GM12878 (cell line): ENCODE results near the gene RBMX.

Experiments used
- BRCA1 ChIP-seq: IDR thresholded peaks from 2 replicates; pipeline ENCODE4 v1.6.1; 2011; ENCODE audit warnings: low read depth, low read length, improper control_type of control experiment
- CREM ChIP-seq: IDR thresholded peaks from 2 replicates; pipeline ENCODE4 v1.6.1; 2014; ENCODE audit warnings: antibody characterized with exemption, low read depth
- ESRRA ChIP-seq: IDR thresholded peaks from 2 replicates; pipeline ENCODE4 v1.6.1; 2012; ENCODE audit warnings: mild to moderate bottlenecking, low read length, improper control_type of control experiment
- MTA2 ChIP-seq: fragments of 450-650 bp; IDR thresholded peaks from 2 replicates; pipeline ENCODE4 v1.6.1; 2016; ENCODE audit warnings: low read depth, mild to moderate bottlenecking, moderate library complexity
- NFYA ChIP-seq: IDR thresholded peaks from 2 replicates; pipeline ENCODE4 v1.6.1; 2011; ENCODE audit warnings: low read depth, mild to moderate bottlenecking, low read length, improper control_type of control experiment, borderline replicate concordance
- POLR2A ChIP-seq: IDR thresholded peaks from 2 replicates; pipeline ENCODE4 v1.6.1; 2011; ENCODE audit warnings: low read depth, mild to moderate bottlenecking, low read length
- RAD21 ChIP-seq: IDR thresholded peaks from 2 replicates; pipeline ENCODE4 v1.6.1; 2011; ENCODE audit warnings: mild to moderate bottlenecking, low read depth, low read length, moderate library complexity; ENCODE audit not compliant: insufficient read depth
- SMC3 ChIP-seq: IDR thresholded peaks from 2 replicates; pipeline ENCODE4 v1.6.1; 2011; ENCODE audit warnings: low read length, improper control_type of control experiment, borderline replicate concordance
- SREBF2 ChIP-seq: IDR thresholded peaks from 2 replicates; pipeline ENCODE4 v1.6.1; 2012; ENCODE audit warnings: mild to moderate bottlenecking, low read length
- TAF1 ChIP-seq: IDR thresholded peaks from 2 replicates; pipeline ENCODE4 v1.6.1; 2011; ENCODE audit warnings: mild to moderate bottlenecking, low read depth, low read length, borderline replicate concordance
- TCF3 ChIP-seq: IDR thresholded peaks from 2 replicates; pipeline ENCODE4 v1.6.1; 2012; ENCODE audit warnings: low read depth, mild to moderate bottlenecking, low read length, borderline replicate concordance; ENCODE audit not compliant: insufficient read depth
- ZBED1 ChIP-seq: IDR thresholded peaks from 2 replicates; pipeline ENCODE4 v1.6.1; 2016; ENCODE audit warnings: borderline replicate concordance
- TF ChIP-seq, protein P1 (sequence below): IDR thresholded peaks from 2 replicates; pipeline ENCODE4 v1.6.1; 2012; ENCODE audit warnings: mild to moderate bottlenecking, low read depth, low read length
- TF ChIP-seq, protein P2 (sequence below), 3 experiments: IDR thresholded peaks in 2 of 3; conservative IDR thresholded peaks in 1 of 3; 2 replicates each; pipeline ENCODE4 v1.5.1; 2011; ENCODE audit warnings: low read depth in 3 of 3, low read length in 3 of 3, mild to moderate bottlenecking in 3 of 3, control low read depth in 2 of 3, moderate library complexity in 2 of 3, inconsistent platforms in 1 of 3, mixed read lengths in 1 of 3; ENCODE audit not compliant: control insufficient read depth in 2 of 3, insufficient read depth in 1 of 3; ENCODE audit errors: extremely low read depth in 1 of 3

DNA sequence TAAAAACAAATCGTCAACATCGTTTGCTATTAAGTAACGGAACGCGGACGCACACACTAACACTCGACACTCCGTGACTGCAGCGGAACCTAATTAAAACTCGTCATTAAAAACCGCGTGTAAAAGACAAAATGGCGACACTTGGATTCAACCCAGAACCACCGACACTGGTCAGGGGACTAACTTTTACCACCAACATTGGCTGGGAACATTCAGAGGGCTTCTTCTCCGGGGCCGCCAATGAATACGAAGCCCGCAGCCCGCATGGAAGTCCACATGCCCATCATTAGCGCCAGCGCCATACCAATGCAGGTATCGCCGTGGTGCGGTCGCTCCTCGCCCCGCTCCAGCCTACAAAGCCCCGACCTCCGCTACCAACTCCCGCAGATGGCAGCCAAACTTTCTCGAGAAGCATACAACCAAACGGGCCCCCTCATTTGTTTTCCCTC is 498 bp downstream of the RBMX start:
- TF ChIP-seq POLR2A: peak; percentile 83
- no peak for TF ChIP-seq ESRRA
- TF ChIP-seq SMC3: no peak
- TF ChIP-seq CREM: no peak
- TF ChIP-seq MTA2: no peak
- no peak for TF ChIP-seq BRCA1
- TF ChIP-seq SREBF2: no peak
- no peak for TF ChIP-seq RAD21
- no peak for TF ChIP-seq TCF3
- TF ChIP-seq, protein P1, sequence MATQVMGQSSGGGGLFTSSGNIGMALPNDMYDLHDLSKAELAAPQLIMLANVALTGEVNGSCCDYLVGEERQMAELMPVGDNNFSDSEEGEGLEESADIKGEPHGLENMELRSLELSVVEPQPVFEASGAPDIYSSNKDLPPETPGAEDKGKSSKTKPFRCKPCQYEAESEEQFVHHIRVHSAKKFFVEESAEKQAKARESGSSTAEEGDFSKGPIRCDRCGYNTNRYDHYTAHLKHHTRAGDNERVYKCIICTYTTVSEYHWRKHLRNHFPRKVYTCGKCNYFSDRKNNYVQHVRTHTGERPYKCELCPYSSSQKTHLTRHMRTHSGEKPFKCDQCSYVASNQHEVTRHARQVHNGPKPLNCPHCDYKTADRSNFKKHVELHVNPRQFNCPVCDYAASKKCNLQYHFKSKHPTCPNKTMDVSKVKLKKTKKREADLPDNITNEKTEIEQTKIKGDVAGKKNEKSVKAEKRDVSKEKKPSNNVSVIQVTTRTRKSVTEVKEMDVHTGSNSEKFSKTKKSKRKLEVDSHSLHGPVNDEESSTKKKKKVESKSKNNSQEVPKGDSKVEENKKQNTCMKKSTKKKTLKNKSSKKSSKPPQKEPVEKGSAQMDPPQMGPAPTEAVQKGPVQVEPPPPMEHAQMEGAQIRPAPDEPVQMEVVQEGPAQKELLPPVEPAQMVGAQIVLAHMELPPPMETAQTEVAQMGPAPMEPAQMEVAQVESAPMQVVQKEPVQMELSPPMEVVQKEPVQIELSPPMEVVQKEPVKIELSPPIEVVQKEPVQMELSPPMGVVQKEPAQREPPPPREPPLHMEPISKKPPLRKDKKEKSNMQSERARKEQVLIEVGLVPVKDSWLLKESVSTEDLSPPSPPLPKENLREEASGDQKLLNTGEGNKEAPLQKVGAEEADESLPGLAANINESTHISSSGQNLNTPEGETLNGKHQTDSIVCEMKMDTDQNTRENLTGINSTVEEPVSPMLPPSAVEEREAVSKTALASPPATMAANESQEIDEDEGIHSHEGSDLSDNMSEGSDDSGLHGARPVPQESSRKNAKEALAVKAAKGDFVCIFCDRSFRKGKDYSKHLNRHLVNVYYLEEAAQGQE: no peak
- no peak; the same call in 1 of the 2 replicates for TF ChIP-seq TAF1
- TF ChIP-seq NFYA: no peak
- no peak for TF ChIP-seq ZBED1
- TF ChIP-seq, protein P2, sequence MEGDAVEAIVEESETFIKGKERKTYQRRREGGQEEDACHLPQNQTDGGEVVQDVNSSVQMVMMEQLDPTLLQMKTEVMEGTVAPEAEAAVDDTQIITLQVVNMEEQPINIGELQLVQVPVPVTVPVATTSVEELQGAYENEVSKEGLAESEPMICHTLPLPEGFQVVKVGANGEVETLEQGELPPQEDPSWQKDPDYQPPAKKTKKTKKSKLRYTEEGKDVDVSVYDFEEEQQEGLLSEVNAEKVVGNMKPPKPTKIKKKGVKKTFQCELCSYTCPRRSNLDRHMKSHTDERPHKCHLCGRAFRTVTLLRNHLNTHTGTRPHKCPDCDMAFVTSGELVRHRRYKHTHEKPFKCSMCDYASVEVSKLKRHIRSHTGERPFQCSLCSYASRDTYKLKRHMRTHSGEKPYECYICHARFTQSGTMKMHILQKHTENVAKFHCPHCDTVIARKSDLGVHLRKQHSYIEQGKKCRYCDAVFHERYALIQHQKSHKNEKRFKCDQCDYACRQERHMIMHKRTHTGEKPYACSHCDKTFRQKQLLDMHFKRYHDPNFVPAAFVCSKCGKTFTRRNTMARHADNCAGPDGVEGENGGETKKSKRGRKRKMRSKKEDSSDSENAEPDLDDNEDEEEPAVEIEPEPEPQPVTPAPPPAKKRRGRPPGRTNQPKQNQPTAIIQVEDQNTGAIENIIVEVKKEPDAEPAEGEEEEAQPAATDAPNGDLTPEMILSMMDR (IDR thresholded peaks at IDR 0.05 in 2 of 3, conservative IDR thresholded peaks at IDR 0.05 in 1 of 3; ENCODE audit: control insufficient read depth in 2 of 3, extremely low read depth in 1 of 3, insufficient read depth in 1 of 3, low read depth in 3 of 3, low read length in 3 of 3): no peak
